ENCODE measurements around the gene ZNF385A.

The ZNF385A gene

DNA sequence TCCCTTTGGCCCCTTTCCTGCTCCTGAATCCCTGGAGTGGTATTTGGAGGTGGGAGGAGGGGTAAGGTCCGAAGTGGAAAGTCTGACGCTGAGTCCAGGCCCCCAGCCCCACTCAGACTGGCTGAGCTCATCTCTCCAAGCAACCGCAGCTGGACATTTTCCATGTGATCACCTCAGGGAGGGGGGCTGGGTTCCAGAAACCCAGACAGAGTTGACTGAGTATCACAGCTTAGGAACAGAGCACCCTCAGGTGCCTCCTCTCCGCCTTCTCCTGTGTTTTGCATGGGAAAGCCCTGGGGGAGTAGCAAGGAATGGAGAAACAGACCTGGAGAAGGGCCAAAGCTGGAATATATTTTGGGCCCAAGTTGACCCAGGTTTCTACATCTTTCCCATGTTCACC, 42.6 kb upstream of the ZNF385A start:
- no peak overlapping the region for H3K4me3 ChIP-seq (ENCODE audit: low read depth, low read length)
- TF ChIP-seq, protein P1, sequence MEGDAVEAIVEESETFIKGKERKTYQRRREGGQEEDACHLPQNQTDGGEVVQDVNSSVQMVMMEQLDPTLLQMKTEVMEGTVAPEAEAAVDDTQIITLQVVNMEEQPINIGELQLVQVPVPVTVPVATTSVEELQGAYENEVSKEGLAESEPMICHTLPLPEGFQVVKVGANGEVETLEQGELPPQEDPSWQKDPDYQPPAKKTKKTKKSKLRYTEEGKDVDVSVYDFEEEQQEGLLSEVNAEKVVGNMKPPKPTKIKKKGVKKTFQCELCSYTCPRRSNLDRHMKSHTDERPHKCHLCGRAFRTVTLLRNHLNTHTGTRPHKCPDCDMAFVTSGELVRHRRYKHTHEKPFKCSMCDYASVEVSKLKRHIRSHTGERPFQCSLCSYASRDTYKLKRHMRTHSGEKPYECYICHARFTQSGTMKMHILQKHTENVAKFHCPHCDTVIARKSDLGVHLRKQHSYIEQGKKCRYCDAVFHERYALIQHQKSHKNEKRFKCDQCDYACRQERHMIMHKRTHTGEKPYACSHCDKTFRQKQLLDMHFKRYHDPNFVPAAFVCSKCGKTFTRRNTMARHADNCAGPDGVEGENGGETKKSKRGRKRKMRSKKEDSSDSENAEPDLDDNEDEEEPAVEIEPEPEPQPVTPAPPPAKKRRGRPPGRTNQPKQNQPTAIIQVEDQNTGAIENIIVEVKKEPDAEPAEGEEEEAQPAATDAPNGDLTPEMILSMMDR (IDR thresholded peaks at IDR 0.05; ENCODE audit: borderline replicate concordance, insufficient read depth, low read depth, low read length): no peak

DNA sequence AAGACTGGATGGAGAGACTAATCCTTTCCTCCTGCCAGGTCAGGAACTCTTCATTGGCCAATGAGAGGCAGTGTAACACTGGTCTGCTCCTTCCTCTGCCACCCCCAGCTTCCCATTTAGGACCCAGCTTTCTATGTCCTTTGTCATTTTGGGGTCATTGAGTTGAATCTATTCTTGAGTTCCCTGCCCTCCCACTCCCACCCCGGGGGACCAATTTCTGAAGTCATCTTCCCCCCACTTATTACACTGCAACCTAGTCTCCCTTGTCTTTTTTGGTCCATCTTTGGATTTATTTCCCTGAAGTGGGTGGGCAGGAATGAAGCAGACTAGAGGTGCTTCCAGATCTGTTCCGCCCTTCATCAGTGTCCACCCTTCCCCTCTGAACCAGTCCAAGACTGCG, 42.2 kb upstream of the ZNF385A start:
- TF ChIP-seq, protein P1 (IDR thresholded peaks at IDR 0.05; ENCODE audit: borderline replicate concordance, insufficient read depth, low read depth, low read length): no peak
- H3K4me3 ChIP-seq (ENCODE audit: low read depth, low read length): no peak overlapping the region

DNA sequence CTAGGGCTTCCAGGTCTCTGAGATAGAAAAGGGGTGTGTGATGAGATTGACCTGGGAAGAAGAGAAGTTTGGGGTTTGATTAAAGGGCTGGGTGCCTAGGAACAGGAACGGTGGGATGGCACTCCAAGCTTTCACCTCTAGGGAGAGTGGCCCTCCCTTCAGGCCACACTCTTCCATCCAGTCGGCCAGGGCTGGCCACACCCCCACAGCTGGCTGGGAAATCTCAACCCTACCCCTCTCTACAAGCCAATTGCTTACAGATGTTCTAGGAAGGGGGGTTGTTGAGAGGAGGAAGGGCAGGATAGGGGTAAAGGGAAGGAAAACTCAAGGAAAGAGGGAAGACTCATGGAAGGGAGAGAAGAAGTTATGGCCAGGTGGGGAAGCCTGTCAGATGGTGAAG, 41.2 kb upstream of the ZNF385A start:
- no peak overlapping the region for H3K4me3 ChIP-seq (ENCODE audit: low read depth, low read length)
- TF ChIP-seq, protein P1 (IDR thresholded peaks at IDR 0.05; ENCODE audit: borderline replicate concordance, insufficient read depth, low read depth, low read length): no peak

DNA sequence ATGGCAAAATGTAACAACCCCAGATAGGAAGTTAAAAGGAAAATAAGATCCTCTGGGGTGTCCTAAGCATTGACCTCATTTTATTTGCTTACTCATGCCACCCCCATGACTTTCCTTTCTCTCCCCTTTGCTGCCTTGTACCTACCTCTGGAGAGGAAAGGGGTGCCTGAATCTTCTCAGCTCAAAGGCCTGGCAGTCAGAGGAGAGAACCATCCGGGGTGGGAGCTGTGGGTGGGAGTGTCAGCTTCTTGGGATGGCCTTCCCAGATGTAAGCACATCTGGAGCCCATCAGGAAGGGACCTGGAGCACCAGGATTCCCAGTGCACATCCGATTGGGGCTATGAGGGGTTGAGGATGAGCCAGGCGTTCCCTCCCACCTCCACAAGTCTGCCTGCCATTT, 39.7 kb upstream of the ZNF385A start:
- TF ChIP-seq, protein P1 (IDR thresholded peaks at IDR 0.05; ENCODE audit: borderline replicate concordance, insufficient read depth, low read depth, low read length): no peak
- H3K4me3 ChIP-seq (ENCODE audit: low read depth, low read length): no peak overlapping the region

DNA sequence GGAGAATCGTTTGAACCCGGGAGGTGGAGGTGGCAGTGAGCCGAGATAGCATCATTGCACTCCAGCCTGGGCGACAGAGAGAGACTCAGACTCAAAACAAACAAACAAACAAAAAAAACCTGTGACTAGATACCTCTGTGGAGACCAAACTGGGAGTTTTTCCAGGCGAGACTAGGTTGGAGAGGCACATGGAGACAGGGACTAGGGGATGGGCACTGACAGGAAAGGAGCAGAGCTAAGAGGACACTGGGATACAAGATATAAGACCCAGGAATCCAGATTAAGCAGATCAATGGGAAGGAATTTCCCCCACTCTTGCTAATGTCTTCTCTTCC, 39.2 kb upstream of the ZNF385A start:
- H3K4me3 ChIP-seq (ENCODE audit: low read depth, low read length): no peak overlapping the region
- TF ChIP-seq, protein P1 (IDR thresholded peaks at IDR 0.05; ENCODE audit: borderline replicate concordance, insufficient read depth, low read depth, low read length): no peak

DNA sequence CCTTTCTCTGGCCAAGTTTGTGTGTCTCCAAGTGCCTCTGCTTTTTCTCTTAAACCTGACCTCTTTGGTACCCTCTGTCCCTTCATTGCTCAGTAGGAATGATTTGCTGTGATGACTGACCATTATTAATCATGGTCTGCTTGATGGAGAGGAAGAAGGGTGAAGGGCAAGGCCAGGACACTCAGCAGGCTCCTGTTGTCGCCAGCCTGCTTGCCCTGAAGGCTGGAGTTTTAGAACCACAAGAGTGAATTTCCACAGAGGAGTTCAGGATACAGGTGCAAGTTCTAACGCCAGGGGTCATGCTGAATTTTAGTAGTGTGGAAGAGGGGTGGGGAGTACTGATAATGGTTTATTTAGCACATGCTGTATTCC, 37.3 kb upstream of the ZNF385A start:
- TF ChIP-seq, protein P1 (IDR thresholded peaks at IDR 0.05; ENCODE audit: borderline replicate concordance, insufficient read depth, low read depth, low read length): no peak
- H3K4me3 ChIP-seq (ENCODE audit: low read depth, low read length): no peak overlapping the region

DNA sequence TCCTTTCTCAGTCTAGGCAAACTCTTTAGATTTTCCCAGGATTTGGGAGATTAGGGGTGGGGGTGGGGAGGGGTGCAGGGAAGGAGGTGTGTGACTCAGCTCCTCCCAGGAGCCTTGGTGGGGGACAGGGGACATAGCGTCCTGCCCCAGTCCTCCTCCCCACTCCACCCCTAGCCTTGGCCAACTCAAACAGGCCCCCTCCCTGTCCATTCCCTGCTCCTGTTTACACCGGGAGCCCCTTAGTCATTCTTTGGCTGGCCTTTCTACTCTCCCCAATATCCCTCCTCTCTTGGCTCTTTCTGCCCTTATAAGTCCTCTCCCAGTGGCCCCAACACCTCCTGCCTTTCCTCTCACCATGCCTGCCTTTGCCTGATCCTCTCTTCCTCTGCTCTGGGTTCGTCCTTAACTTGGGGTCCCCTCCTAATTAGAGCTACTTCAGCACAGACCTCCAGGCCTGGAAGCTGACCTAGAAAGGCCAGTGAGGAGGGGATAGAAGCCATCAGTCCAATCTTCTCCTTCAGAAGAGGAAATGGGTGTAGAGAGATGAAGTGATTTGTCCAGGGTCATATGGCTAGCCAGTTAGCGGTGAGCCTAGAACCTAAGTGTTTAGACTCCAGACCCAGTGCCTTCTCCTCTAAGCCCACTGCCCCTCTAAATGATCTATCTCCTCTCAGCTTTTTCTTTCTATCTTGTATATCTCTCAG, 36.8 kb upstream of the ZNF385A start:
- TF ChIP-seq, protein P1 (IDR thresholded peaks at IDR 0.05; ENCODE audit: borderline replicate concordance, insufficient read depth, low read depth, low read length): no peak
- H3K4me3 ChIP-seq (ENCODE audit: low read depth, low read length): no peak overlapping the region

Data from GM12875 (cell line).